GM12892 (cell line): Measurements from ENCODE around the gene CD1D.
A peak's percentile ranks its signal among the peaks of the same experiment; 100 is the strongest.
"Not testable (repeated sequence)": the region's sequence is repeated elsewhere in the genome, so short reads cannot be mapped to it uniquely, and the experiment has no call there.

Source experiments
- DNase-seq: peaks from one replicate; pipeline ENCODE4 v3.0.0; 2011; ENCODE audit not compliant: insufficient read length
- FAIRE-seq: peaks from 2 replicates; lab custom pipeline; 2011; peaks lifted over from hg19 to GRCh38; lab: Jason Lieb, UNC
- POLR2A ChIP-seq: IDR thresholded peaks from 2 replicates; pipeline ENCODE4 v1.6.1; 2011; ENCODE audit warnings: low read depth, low read length, control low read depth
- POLR2AphosphoS5 ChIP-seq: IDR thresholded peaks from 2 replicates; pipeline ENCODE4 v1.6.1; 2011; ENCODE audit warnings: low read depth, low read length, control low read depth
- TAF1 ChIP-seq: IDR thresholded peaks from 2 replicates; pipeline ENCODE4 v1.6.1; 2011; ENCODE audit warnings: low read depth, mild to moderate bottlenecking, control low read depth, low read length, borderline replicate concordance

The CD1D gene

GRCh38 chr1:158203693-158204457, 23.2 kb downstream of the CD1D start:
- TF ChIP-seq POLR2AphosphoS5 (no peak), TAF1 (no peak), POLR2A (no peak)
- peak; percentile 87 for FAIRE-seq
- DNase-seq: no peak

DNA sequence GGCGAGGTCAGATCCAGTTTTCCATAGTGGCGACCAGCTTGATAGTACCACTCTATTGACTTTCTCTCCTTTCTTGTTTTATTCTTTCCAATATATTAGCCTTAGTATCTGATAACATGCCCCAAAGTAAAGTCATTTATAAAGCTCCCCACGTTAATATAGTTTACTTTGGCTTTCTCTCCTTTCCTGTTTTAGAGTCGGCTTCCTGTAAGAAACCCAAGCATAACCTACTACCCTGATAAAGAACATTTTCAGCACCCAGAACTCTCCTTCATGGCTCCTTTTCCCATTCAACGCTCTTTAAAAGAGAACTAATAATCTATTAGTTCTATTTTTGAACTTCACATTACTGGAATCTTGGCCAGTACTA, 23.7 kb downstream of the CD1D start:
- no peak for TF ChIP-seq POLR2AphosphoS5
- no peak for TF ChIP-seq POLR2A
- TF ChIP-seq TAF1: no peak
- FAIRE-seq: no peak

DNA sequence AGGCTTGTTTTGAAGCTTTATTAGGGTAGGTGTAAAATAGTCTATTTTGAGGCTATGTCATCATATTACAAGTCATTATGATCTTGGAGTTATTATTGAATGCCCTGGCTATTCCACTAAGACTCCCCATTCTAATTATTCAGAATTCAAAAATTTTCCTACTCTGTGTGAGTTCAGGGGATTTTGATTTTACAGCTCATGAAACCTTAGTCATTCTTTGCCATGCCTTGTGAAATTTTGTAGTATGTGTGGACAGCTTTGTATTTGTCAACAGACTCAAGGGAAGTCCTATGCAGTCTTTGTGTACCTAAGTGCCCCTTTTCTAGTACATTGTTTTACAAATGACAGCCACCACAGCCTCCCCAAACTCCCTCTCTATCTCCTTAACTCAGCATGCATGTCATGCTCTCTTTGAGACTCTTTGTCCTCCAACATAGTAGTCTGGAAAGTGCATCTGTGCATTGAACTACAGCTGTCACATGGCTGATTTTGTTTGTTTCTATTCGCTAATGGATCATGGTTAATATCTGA, 28.0 kb downstream of the CD1D start:
- FAIRE-seq: no peak
- no peak for TF ChIP-seq TAF1
- no peak for TF ChIP-seq POLR2A
- no peak for TF ChIP-seq POLR2AphosphoS5
- no peak for DNase-seq

More for the DNA sequence above, 23.7 kb downstream of the CD1D start:
- DNase-seq: no peak

- DNase-seq (no peak), FAIRE-seq (no peak)
- TF ChIP-seq POLR2AphosphoS5 (no peak), TAF1 (no peak), POLR2A (no peak)
These were observed 31.6 kb downstream of the CD1D start for GRCh38 chr1:158212320-158212719.

GRCh38 chr1:158223445-158223844, 42.8 kb downstream of the CD1D start:
- DNase-seq, FAIRE-seq: not testable (repeated sequence)

DNA sequence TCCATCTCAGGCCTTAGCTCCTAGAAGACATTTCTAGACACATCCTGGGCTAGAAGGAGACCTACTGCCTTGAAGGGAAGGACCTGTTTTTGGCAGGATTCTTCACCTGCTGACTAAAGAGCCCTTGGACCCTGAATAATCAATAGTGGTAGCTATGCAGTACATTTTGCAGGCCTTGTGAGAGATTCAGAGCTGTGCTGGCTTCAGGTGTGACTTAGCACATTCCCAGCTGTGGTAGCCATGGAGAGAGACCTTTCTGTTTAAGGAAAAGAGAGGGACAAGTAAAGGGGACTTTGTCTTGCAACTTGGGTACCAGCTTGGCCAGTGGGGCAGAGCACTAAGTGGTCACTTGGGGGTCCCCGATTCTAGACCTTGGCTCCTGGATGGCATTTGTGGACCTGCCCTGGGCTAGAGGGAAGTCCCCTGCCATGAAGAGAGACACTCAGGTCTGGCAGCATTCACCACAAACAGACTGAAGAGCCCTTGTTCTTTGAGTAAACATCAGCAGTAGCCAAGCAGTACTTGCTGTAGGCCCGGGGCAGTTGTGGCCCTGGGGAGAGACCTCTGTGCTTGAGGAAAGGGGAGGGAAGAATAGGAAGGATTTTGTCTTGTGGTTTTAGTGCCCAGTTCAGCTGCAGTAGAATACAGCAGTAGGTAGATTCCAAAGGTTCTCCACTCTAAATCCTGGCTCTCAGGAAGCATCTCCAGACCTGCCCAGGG, 47.4 kb downstream of the CD1D start:
- no peak for TF ChIP-seq TAF1
- no peak for TF ChIP-seq POLR2AphosphoS5
- TF ChIP-seq POLR2A: no peak
- DNase-seq: no peak
- no peak for FAIRE-seq
